ENCODE results near the gene CSNK1E.

GRCh38 chr22:38276166-38276565, 41.1 kb downstream of the CSNK1E start:
- TF ChIP-seq CTCF (IDR thresholded peaks at IDR 0.05; ENCODE audit: low read depth, low read length, poor library complexity, severe bottlenecking) (no peak), EZH2phosphoT487 (IDR thresholded peaks at IDR 0.05; ENCODE audit: borderline replicate concordance, low read length) (no peak)
